ENCODE data around the gene TNRC6A.
"Not testable (repeated sequence)": the region's sequence is repeated elsewhere in the genome, so short reads cannot be mapped to it uniquely, and the experiment has no call there.

- TF ChIP-seq CTCF, POLR2A (IDR thresholded peaks at IDR 0.05): not testable (repeated sequence)
Observed at GRCh38 chr16:24845031-24845365, 115.5 kb downstream of the TNRC6A start.
